ENCODE measurements around the gene UGT1A8.

UGT1A8 gene

DNA sequence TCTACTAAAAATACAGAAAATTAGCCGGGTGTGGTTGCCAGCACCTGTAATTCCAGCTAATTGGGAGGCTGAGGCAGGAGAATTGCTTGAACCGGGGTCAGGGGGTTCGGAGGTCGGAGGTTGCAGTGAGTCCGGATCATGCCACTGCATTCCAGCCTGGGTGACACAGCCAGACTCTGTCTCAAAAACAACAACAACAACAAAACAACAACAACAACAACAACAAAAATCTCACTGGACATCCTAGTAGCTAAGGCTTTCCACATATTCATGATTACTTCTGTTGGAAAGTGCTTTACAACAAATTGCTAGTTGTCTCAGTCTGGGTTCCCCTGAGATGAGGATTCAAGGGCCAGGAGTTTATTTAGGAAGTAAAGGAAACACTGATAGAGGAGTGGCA lies 156.4 kb downstream of the UGT1A8 start:
- H3K4me3 ChIP-seq (ENCODE audit: low read depth, low read length): no peak overlapping the region
- TF ChIP-seq, protein P1, sequence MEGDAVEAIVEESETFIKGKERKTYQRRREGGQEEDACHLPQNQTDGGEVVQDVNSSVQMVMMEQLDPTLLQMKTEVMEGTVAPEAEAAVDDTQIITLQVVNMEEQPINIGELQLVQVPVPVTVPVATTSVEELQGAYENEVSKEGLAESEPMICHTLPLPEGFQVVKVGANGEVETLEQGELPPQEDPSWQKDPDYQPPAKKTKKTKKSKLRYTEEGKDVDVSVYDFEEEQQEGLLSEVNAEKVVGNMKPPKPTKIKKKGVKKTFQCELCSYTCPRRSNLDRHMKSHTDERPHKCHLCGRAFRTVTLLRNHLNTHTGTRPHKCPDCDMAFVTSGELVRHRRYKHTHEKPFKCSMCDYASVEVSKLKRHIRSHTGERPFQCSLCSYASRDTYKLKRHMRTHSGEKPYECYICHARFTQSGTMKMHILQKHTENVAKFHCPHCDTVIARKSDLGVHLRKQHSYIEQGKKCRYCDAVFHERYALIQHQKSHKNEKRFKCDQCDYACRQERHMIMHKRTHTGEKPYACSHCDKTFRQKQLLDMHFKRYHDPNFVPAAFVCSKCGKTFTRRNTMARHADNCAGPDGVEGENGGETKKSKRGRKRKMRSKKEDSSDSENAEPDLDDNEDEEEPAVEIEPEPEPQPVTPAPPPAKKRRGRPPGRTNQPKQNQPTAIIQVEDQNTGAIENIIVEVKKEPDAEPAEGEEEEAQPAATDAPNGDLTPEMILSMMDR (IDR thresholded peaks at IDR 0.05; ENCODE audit: insufficient read depth, low read depth, low read length, missing control alignments): no peak
- no peak for DNase-seq (ENCODE audit: low read depth)

DNA sequence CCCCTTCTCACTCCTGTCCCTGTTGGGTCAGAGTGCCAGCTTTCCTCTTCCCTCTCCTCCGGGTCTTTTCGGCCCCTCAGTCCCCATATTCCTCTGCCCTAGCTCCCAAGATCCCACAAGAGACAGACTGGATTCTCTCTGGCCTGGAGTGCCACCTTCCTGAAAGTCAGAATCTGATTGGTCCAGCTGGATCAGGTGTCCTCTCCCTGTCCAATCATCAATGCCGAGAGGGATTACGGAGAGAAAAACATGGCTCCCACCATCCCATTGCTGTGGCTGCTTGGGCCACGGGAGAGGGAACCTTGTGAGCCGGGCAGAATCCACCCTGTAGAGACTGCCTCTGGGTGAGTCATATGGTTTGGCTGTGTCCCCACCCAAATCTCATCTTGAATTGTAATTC lies 158.0 kb downstream of the UGT1A8 start:
- no peak overlapping the region for H3K4me3 ChIP-seq (ENCODE audit: low read depth, low read length)
- TF ChIP-seq, protein P1 (IDR thresholded peaks at IDR 0.05; ENCODE audit: insufficient read depth, low read depth, low read length, missing control alignments): no peak
- DNase-seq (ENCODE audit: low read depth): no peak

DNA sequence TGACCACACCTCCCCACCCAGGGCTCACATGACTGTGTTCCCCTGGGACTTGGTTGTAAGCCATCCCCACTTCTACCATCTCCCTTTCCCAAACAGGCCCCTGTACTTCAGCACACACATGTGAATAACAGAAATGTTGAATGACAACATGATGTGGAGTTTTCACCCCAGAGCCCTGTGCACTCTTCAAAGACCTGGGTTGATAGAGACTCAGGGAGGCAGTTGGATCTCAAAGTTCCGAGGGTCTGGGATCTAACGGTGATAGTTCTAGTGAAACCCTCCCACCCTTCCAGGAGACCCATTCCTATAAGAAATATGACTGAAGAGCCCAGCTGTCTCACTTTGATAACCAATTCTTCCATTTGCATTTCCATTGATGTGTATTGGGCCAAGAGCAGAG lies 160.6 kb downstream of the UGT1A8 start, which contains the start of gene MROH2A:
MROH2A (plus strand) TSS at position 301 of the 400 bp plus-strand sequence. CDS start 1,029 bp downstream, outside the sequence.
- TF ChIP-seq, protein P1 (IDR thresholded peaks at IDR 0.05; ENCODE audit: insufficient read depth, low read depth, low read length, missing control alignments): no peak
- DNase-seq (ENCODE audit: low read depth): no peak

DNA sequence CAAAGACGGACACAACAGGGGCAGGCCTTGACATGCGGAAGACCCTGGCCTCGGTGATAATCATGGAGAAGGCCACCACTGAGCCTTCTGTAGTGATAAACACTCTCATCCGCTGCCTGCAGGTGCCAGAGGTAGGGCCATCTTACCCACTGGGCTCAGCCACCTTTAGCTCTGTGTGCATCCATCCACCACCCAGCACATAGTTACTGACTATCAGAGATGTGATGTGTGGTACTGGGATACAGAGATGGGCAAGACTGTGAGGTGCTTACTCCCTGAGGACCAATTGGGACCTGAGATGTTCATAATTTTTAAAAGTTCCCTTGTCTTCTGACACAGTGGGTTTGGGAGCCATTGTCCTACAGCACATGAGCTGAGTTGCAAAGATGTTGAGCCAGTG lies 162.3 kb downstream of the UGT1A8 start:
- DNase-seq (ENCODE audit: low read depth): no peak
- TF ChIP-seq, protein P1 (IDR thresholded peaks at IDR 0.05; ENCODE audit: insufficient read depth, low read depth, low read length, missing control alignments): no peak
- no peak overlapping the region for H3K4me3 ChIP-seq (ENCODE audit: low read depth, low read length)

More for the DNA sequence above, 160.6 kb downstream of the UGT1A8 start, which contains the start of gene MROH2A:
- H3K4me3 ChIP-seq (ENCODE audit: low read depth, low read length): no peak within 1 kb of the TSS

GRCh38 chr2:233780771-233781170 lies 163.3 kb downstream of the UGT1A8 start:
- no peak overlapping the region for H3K4me3 ChIP-seq (ENCODE audit: low read depth, low read length)
- TF ChIP-seq, protein P1 (IDR thresholded peaks at IDR 0.05; ENCODE audit: insufficient read depth, low read depth, low read length, missing control alignments): no peak
- no peak for DNase-seq (ENCODE audit: low read depth)

DNA sequence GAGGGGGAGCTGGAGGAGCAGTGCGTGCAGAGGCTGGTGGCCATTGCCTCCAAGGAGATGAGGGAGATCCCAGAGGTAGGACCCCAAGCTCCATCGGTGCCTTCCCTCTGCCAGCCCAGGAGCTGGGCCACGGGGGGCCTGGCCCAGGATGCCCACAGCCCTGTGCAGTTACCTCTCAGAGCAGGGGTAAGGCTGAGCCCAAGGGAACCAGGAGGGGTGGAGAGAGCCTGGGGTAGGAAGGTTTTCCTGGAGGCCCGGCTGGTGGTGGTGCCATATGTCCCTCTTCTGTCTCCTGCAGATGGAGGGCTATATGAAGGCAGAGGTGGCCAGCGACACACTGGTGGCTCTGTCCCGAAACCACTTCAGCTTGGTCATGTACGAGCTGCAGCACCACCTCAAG lies 172.1 kb downstream of the UGT1A8 start:
- DNase-seq (ENCODE audit: low read depth): no peak
- TF ChIP-seq, protein P1 (IDR thresholded peaks at IDR 0.05; ENCODE audit: insufficient read depth, low read depth, low read length, missing control alignments): no peak
- H3K4me3 ChIP-seq (ENCODE audit: low read depth, low read length): no peak overlapping the region

DNA sequence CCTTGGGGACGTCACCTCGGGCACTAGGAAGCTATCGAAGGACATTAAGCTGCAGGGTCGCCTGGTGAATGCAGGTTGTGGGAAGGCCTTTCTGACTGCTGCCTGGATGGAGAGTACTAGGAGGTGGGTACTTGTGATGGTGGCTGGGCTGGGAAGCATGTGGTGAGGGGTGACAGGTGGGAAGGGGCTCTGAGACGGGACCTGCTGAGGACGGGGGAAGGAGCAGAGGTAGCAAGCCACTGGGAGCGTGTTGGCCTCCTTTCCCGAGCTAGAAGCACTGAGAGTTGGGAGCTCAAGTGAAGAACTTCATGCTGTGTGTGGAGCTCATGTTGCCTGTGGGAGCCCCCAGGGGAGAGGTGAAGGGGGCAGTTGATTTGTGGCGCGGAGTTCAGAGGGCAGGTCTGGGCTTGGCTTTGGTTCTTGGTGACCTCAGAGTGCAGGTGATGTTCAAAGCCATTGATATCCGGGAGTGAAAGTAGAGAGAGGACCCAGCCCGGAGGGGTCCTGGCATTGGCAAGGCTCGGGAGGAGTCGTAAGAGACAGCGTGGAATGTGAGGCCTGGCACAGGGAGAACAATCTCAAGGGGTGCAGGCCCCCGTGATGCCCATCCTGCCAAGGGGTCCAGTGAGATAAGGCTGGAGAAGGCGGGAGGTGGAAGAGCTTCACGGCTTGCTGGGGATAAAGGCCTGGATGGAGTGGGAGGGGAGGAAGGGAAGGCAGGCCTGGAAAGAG lies 173.9 kb downstream of the UGT1A8 start:
- no peak for DNase-seq (ENCODE audit: low read depth)
- no peak overlapping the region for H3K4me3 ChIP-seq (ENCODE audit: low read depth, low read length)
- TF ChIP-seq, protein P1 (IDR thresholded peaks at IDR 0.05; ENCODE audit: insufficient read depth, low read depth, low read length, missing control alignments): no peak
